WTC11 (cell line): ENCODE measurements around the gene LGR4. TPM values are rescaled to one million over a fixed set of nuclear protein-coding genes. Genes with fewer than 3 reads are reported as not detected.

Experiments used
- ATAC-seq: fragments of 200-7000 bp; cut with Tn5 transposase; 2 replicates; pipeline ENCODE4 v1.10.0; 2021; ENCODE audit warnings: mild to moderate bottlenecking, moderate library complexity
- CTCF ChIA-PET: fragments of 300-600 bp; sonication (Branson Sonifier 250); formaldehyde crosslinking; loops from one replicate; lab custom pipeline; 2021; ENCODE audit warnings: antibody characterized with exemption; lab: Charles Lee
- POLR2A ChIA-PET: fragments of 350-600 bp; sonication (Branson Sonifier 250); formaldehyde crosslinking; loops from one replicate; lab custom pipeline; 2021; ENCODE audit warnings: antibody characterized with exemption; lab: Charles Lee
- DNase-seq: peaks from one replicate; pipeline ENCODE4 v3.0.0; 2021; ENCODE audit warnings: low spot score
- H3K27ac Mint-ChIP-seq: 2 replicates; pipeline ENCODE4 v1.8.0; 2021; ENCODE audit warnings: mixed read lengths
- H3K27me3 Mint-ChIP-seq: 2 replicates; pipeline ENCODE4 v1.8.0; 2021; ENCODE audit warnings: low read depth, mild to moderate bottlenecking, moderate library complexity, mixed read lengths
- H3K36me3 Mint-ChIP-seq: 2 replicates; pipeline ENCODE4 v1.8.0; 2021; ENCODE audit warnings: mixed read lengths
- H3K4me1 Mint-ChIP-seq: 2 replicates; pipeline ENCODE4 v1.8.0; 2022; ENCODE audit warnings: mixed read lengths
- H3K4me3 Mint-ChIP-seq: 2 replicates; pipeline ENCODE4 v1.8.0; 2021; ENCODE audit warnings: mild to moderate bottlenecking, moderate library complexity, mixed read lengths
- H3K9me3 Mint-ChIP-seq: 2 replicates; pipeline ENCODE4 v1.8.0; 2021; ENCODE audit warnings: mixed read lengths
- AR ChIP-seq: fragments of 250-450 bp; sonication (Bioruptor Pico); IDR thresholded peaks from 2 replicates; pipeline ENCODE4 v1.9.0; 2021; ENCODE audit warnings: mild to moderate bottlenecking
- CDX4 ChIP-seq: fragments of 250-450 bp; sonication (Bioruptor Pico); IDR thresholded peaks from 2 replicates; pipeline ENCODE4 v1.9.0; 2021; ENCODE audit warnings: moderate library complexity, mild to moderate bottlenecking, inconsistent platforms, borderline replicate concordance
- ESRRA ChIP-seq: sonication (generic); formaldehyde crosslinking; IDR thresholded peaks from 2 replicates; pipeline ENCODE4 v1.8.1; 2022; ENCODE audit warnings: mild to moderate bottlenecking, missing genetic modification reagents, borderline replicate concordance
- ETV6 ChIP-seq: sonication (generic); formaldehyde crosslinking; IDR thresholded peaks from 2 replicates; pipeline ENCODE4 v1.8.1; 2022; ENCODE audit warnings: mild to moderate bottlenecking, missing genetic modification reagents
- GABPB1 ChIP-seq: sonication (generic); formaldehyde crosslinking; IDR thresholded peaks from 2 replicates; pipeline ENCODE4 v1.8.1; 2023; ENCODE audit warnings: mild to moderate bottlenecking, missing genetic modification reagents
- GRHL2 ChIP-seq: fragments of 250-450 bp; sonication (Bioruptor Pico); IDR thresholded peaks from 2 replicates; pipeline ENCODE4 v1.8.0; 2022; ENCODE audit warnings: mild to moderate bottlenecking, moderate library complexity; ENCODE audit not compliant: insufficient replicate concordance, severe bottlenecking
- HMGA2 ChIP-seq: fragments of 250-450 bp; sonication (Bioruptor Pico); IDR thresholded peaks from 2 replicates; pipeline ENCODE4 v1.4.0; 2021; ENCODE audit warnings: mild to moderate bottlenecking, moderate library complexity
- IRF1 ChIP-seq: sonication (generic); formaldehyde crosslinking; IDR thresholded peaks from 2 replicates; pipeline ENCODE4 v1.8.0; 2023; ENCODE audit warnings: missing genetic modification reagents
- JAZF1 ChIP-seq: fragments of 250-450 bp; sonication (Bioruptor Pico); IDR thresholded peaks from 2 replicates; pipeline ENCODE4 v1.9.0; 2021; ENCODE audit warnings: moderate library complexity, mild to moderate bottlenecking, inconsistent platforms
- JUN ChIP-seq: sonication (generic); formaldehyde crosslinking; IDR thresholded peaks from 2 replicates; pipeline ENCODE4 v1.8.0; 2023; ENCODE audit warnings: mild to moderate bottlenecking, missing genetic modification reagents
- MLX ChIP-seq: sonication (generic); formaldehyde crosslinking; IDR thresholded peaks from 2 replicates; pipeline ENCODE4 v1.8.1; 2023; ENCODE audit warnings: mild to moderate bottlenecking, missing genetic modification reagents, moderate library complexity
- MXD4 ChIP-seq: fragments of 250-450 bp; sonication (Bioruptor Pico); IDR thresholded peaks from 2 replicates; pipeline ENCODE4 v1.8.0; 2021; ENCODE audit warnings: mild to moderate bottlenecking, moderate library complexity, borderline replicate concordance
- NFATC4 ChIP-seq: fragments of 250-450 bp; sonication (Bioruptor Pico); IDR thresholded peaks from 2 replicates; pipeline ENCODE4 v1.9.0; 2021; ENCODE audit warnings: mild to moderate bottlenecking
- NR1H2 ChIP-seq: sonication (generic); formaldehyde crosslinking; IDR thresholded peaks from 2 replicates; pipeline ENCODE4 v1.9.0; 2021; ENCODE audit warnings: mild to moderate bottlenecking, moderate library complexity, missing genetic modification reagents
- PREB ChIP-seq: sonication (generic); formaldehyde crosslinking; IDR thresholded peaks from 2 replicates; pipeline ENCODE4 v1.8.1; 2022; ENCODE audit warnings: mild to moderate bottlenecking, missing genetic modification reagents, moderate library complexity, borderline replicate concordance
- TEAD1 ChIP-seq: sonication (generic); formaldehyde crosslinking; IDR thresholded peaks from 2 replicates; pipeline ENCODE4 v1.8.0; 2022; ENCODE audit warnings: mild to moderate bottlenecking, missing genetic modification reagents
- TEAD4 ChIP-seq: sonication (generic); formaldehyde crosslinking; IDR thresholded peaks from 2 replicates; pipeline ENCODE4 v1.8.0; 2022; ENCODE audit warnings: mild to moderate bottlenecking, missing genetic modification reagents
- ZNF263 ChIP-seq: sonication (generic); formaldehyde crosslinking; IDR thresholded peaks from 2 replicates; pipeline ENCODE4 v1.8.1; 2022; ENCODE audit warnings: low read depth, mild to moderate bottlenecking, moderate library complexity, missing genetic modification reagents
- ZNF416 ChIP-seq: fragments of 250-450 bp; sonication (Bioruptor Pico); IDR thresholded peaks from 2 replicates; pipeline ENCODE4 v1.9.0; 2021; ENCODE audit warnings: mild to moderate bottlenecking, inconsistent platforms
- ZNF671 ChIP-seq: fragments of 250-450 bp; sonication (Bioruptor Pico); IDR thresholded peaks from 2 replicates; pipeline ENCODE4 v1.8.0; 2021; ENCODE audit warnings: mild to moderate bottlenecking
- total RNA-seq: library from RNA; stranded (reverse); gene quantifications from 3 replicates; pipeline ENCODE4 v1.2.3, GENCODE V29; 2021

LGR4 gene
- total RNA-seq, 1 experiment from 2014 or later, result 53.8 TPM

- TF ChIP-seq AR (CRISPR knock-in tag), result no peak
- no peak for TF ChIP-seq PREB (CRISPR knock-in tag)
- TF ChIP-seq, all 79 proteins: peak for 0
Observed at GRCh38 chr11:27353593-27354358, 118.8 kb downstream of the LGR4 start (continued).

GRCh38 chr11:27352781-27353180 lies 119.8 kb downstream of the LGR4 start:
- ChIA-PET CTCF (interaction anchor here (1.2 kb wide), 1 partner anchor 24 kb away, joined by 3 read pairs; no protein-coding TSS in a partner anchor), POLR2A (no interaction called here)
- H3K27ac Mint-ChIP-seq, result no peak overlapping the region
- H3K4me3 Mint-ChIP-seq, result no peak overlapping the region
- no peak for ATAC-seq
- TF ChIP-seq TEAD1 (CRISPR knock-in tag), result no peak
- TF ChIP-seq NR1H2 (CRISPR knock-in tag), result no peak
- no peak for TF ChIP-seq IRF1 (CRISPR knock-in tag)
- no peak for TF ChIP-seq NFATC4 (CRISPR knock-in tag)
- no peak for TF ChIP-seq MXD4 (CRISPR knock-in tag)
- no peak for TF ChIP-seq CDX4 (CRISPR knock-in tag)
- TF ChIP-seq JAZF1 (CRISPR knock-in tag), result no peak
- no peak for TF ChIP-seq ZNF416
- TF ChIP-seq ETV6 (CRISPR knock-in tag), result no peak
- TF ChIP-seq ZNF671, result no peak
- TF ChIP-seq TEAD4 (CRISPR knock-in tag), result no peak
- no peak for TF ChIP-seq ESRRA
- no peak for TF ChIP-seq GRHL2
- no peak for TF ChIP-seq HMGA2 (CRISPR knock-in tag)
- TF ChIP-seq GABPB1 (CRISPR knock-in tag), result no peak
- TF ChIP-seq MLX (CRISPR knock-in tag), result no peak
- TF ChIP-seq JUN (CRISPR knock-in tag), result no peak
- TF ChIP-seq ZNF263, result no peak
- H3K9me3 Mint-ChIP-seq, result no peaks in the 10 kb centered on the region
- H3K4me1 Mint-ChIP-seq, result peaks cover 51% of the 10 kb centered on the region
- peaks cover 14% of the 10 kb centered on the region for H3K27me3 Mint-ChIP-seq
- H3K36me3 Mint-ChIP-seq, result peaks cover 7% of the 10 kb centered on the region
- DNase-seq, result no peak
